Type B pancreatic cell (in vitro differentiated cells): ENCODE measurements around the gene TRAM2. TPM values are rescaled to one million over a fixed set of nuclear protein-coding genes. Genes with fewer than 3 reads are reported as not detected.

Source experiments
- DNase-seq: peaks from one replicate; pipeline ENCODE4 v3.0.0; 2021; ENCODE audit warnings: mixed read lengths; ENCODE audit not compliant: unreplicated experiment; ENCODE audit errors: extremely low spot score
- H3K27ac Mint-ChIP-seq: 2 replicates; pipeline ENCODE4 v1.8.0; 2021; ENCODE audit warnings: mild to moderate bottlenecking, mixed read lengths
- H3K27me3 Mint-ChIP-seq: 2 replicates; pipeline ENCODE4 v1.8.0; 2021; ENCODE audit warnings: mixed read lengths
- H3K36me3 Mint-ChIP-seq: 2 replicates; pipeline ENCODE4 v1.8.0; 2021; ENCODE audit warnings: mixed read lengths
- H3K4me1 Mint-ChIP-seq: one replicate; pipeline ENCODE4 v1.8.0; 2021; ENCODE audit warnings: mixed read lengths; ENCODE audit not compliant: unreplicated experiment
- H3K4me3 Mint-ChIP-seq: 2 replicates; pipeline ENCODE4 v1.8.0; 2021; ENCODE audit warnings: mild to moderate bottlenecking, mixed read lengths
- H3K9me3 Mint-ChIP-seq: 2 replicates; pipeline ENCODE4 v1.8.0; 2021; ENCODE audit warnings: mixed read lengths
- CTCF ChIP-seq: fragments of 200-600 bp; sonication (generic); conservative IDR thresholded peaks from 2 replicates; pipeline ENCODE4 v1.5.0; 2021; ENCODE audit warnings: antibody characterized with exemption, mild to moderate bottlenecking
- total RNA-seq: library from RNA; stranded (reverse); gene quantifications from 2 replicates; pipeline ENCODE4 v1.2.1, GENCODE V29; 2021; ENCODE audit warnings: low replicate concordance

The TRAM2 gene
- total RNA-seq, 1 donor from 2014 or later = 23.0 TPM

- no peak overlapping the region for H3K4me3 Mint-ChIP-seq
- no peaks in the 10 kb centered on the region for H3K27me3 Mint-ChIP-seq
- DNase-seq = no peak
- no peak overlapping the region for H3K27ac Mint-ChIP-seq
- H3K36me3 Mint-ChIP-seq = peaks cover 8% of the 10 kb centered on the region
- peaks cover 12% of the 10 kb centered on the region for H3K4me1 Mint-ChIP-seq
- no peaks in the 10 kb centered on the region for H3K9me3 Mint-ChIP-seq
- no peak for TF ChIP-seq CTCF
Measured at GRCh38 chr6:52584203-52584602, 7.3 kb upstream of the TRAM2 start.

GRCh38 chr6:52582996-52583395 is 6.1 kb upstream of the TRAM2 start:
- peaks cover 8% of the 10 kb centered on the region for H3K36me3 Mint-ChIP-seq
- H3K27ac Mint-ChIP-seq = no peak overlapping the region
- no peak for DNase-seq

GRCh38 chr6:52582446-52582845 is 5.6 kb upstream of the TRAM2 start:
- Mint-ChIP-seq H3K4me3 (no peak overlapping the region), H3K27me3 (no peaks in the 10 kb centered on the region), H3K4me1 (peaks cover 4% of the 10 kb centered on the region), H3K27ac (no peak overlapping the region), H3K9me3 (no peaks in the 10 kb centered on the region), H3K36me3 (peaks cover 8% of the 10 kb centered on the region)
- TF ChIP-seq CTCF = no peak
- no peak for DNase-seq

More at GRCh38 chr6:52582996-52583395, 6.1 kb upstream of the TRAM2 start:
- Mint-ChIP-seq H3K4me3 (no peak overlapping the region), H3K4me1 (peaks cover 2% of the 10 kb centered on the region), H3K9me3 (no peaks in the 10 kb centered on the region), H3K27me3 (no peaks in the 10 kb centered on the region)
- TF ChIP-seq CTCF = no peak

GRCh38 chr6:52580905-52581304 is 4.0 kb upstream of the TRAM2 start:
- H3K9me3 Mint-ChIP-seq = no peaks in the 10 kb centered on the region
- no peaks in the 10 kb centered on the region for H3K27me3 Mint-ChIP-seq
- no peak for TF ChIP-seq CTCF
- H3K36me3 Mint-ChIP-seq = peaks cover 8% of the 10 kb centered on the region
- H3K4me1 Mint-ChIP-seq = peaks cover 7% of the 10 kb centered on the region
- no peak for DNase-seq
- H3K27ac Mint-ChIP-seq = no peak overlapping the region
- no peak overlapping the region for H3K4me3 Mint-ChIP-seq

- Mint-ChIP-seq H3K9me3 (no peaks in the 10 kb centered on the region), H3K27ac (peak overlapping the region; percentile 93), H3K4me3 (peak overlapping the region; percentile 54), H3K36me3 (peaks cover 8% of the 10 kb centered on the region), H3K4me1 (peaks cover 23% of the 10 kb centered on the region), H3K27me3 (no peaks in the 10 kb centered on the region)
- no peak for DNase-seq
- TF ChIP-seq CTCF = no peak
Measured at GRCh38 chr6:52579006-52579660, 2.3 kb upstream of the TRAM2 start.
